ENCODE data around the gene MSH5.
A peak's percentile ranks its signal among the peaks of the same experiment; 100 is the strongest.

MSH5 gene

GRCh38 chr6:31729979-31730630 lies 9.7 kb upstream of the MSH5 start:
- no peak for DNase-seq (ENCODE audit: low read depth)
- TF ChIP-seq CTCF (IDR thresholded peaks at IDR 0.05; ENCODE audit: low read depth, low read length, missing control alignments): no peak

GRCh38 chr6:31730631-31731086 lies 9.1 kb upstream of the MSH5 start:
- no peak for DNase-seq (ENCODE audit: low read depth)
- no peak for TF ChIP-seq CTCF (IDR thresholded peaks at IDR 0.05; ENCODE audit: low read depth, low read length, missing control alignments)
- no peak overlapping the region for H3K4me3 ChIP-seq (ENCODE audit: low read depth, low read length)

More at GRCh38 chr6:31729979-31730630, 9.7 kb upstream of the MSH5 start:
- peak overlapping the region; percentile 51 for H3K4me3 ChIP-seq (ENCODE audit: low read depth, low read length)

GRCh38 chr6:31732029-31732428 lies 7.8 kb upstream of the MSH5 start:
- no peak overlapping the region for H3K4me3 ChIP-seq (ENCODE audit: low read depth, low read length)
- DNase-seq (ENCODE audit: low read depth): no peak
- no peak for TF ChIP-seq CTCF (IDR thresholded peaks at IDR 0.05; ENCODE audit: low read depth, low read length, missing control alignments)

GRCh38 chr6:31733734-31734133 lies 6.1 kb upstream of the MSH5 start:
- no peak for TF ChIP-seq CTCF (IDR thresholded peaks at IDR 0.05; ENCODE audit: low read depth, low read length, missing control alignments)
- H3K4me3 ChIP-seq (ENCODE audit: low read depth, low read length): peak overlapping the region; percentile 98
- DNase-seq (ENCODE audit: low read depth): no peak

- H3K4me3 ChIP-seq (ENCODE audit: low read depth, low read length): peak overlapping the region; percentile 98
- DNase-seq (ENCODE audit: low read depth): no peak
- no peak for TF ChIP-seq CTCF (IDR thresholded peaks at IDR 0.05; ENCODE audit: low read depth, low read length, missing control alignments)
Measured at GRCh38 chr6:31734247-31734820, 5.5 kb upstream of the MSH5 start.

GRCh38 chr6:31734821-31735406 lies 4.9 kb upstream of the MSH5 start:
- no peak for TF ChIP-seq CTCF (IDR thresholded peaks at IDR 0.05; ENCODE audit: low read depth, low read length, missing control alignments)
- H3K4me3 ChIP-seq (ENCODE audit: low read depth, low read length): peak overlapping the region; percentile 98
- no peak for DNase-seq (ENCODE audit: low read depth)
